Activated B cell treated with CpG ODN at 0.5 μM for 24 hours (primary cell): ENCODE measurements around the gene CNEP1R1. TPM values are rescaled to one million over a fixed set of nuclear protein-coding genes. Genes with fewer than 3 reads are reported as not detected.

Experiments
- ATAC-seq: fragments of 200-7000 bp; cut with Tn5 transposase; one replicate; pipeline ENCODE4 v1.10.0; 2021; ENCODE audit warnings: low read depth, mild to moderate bottlenecking, moderate library complexity
- CTCF ChIA-PET: fragments of 350-600 bp; sonication (Branson Sonifier 250); formaldehyde crosslinking; loops from one replicate; lab custom pipeline; 2021; ENCODE audit warnings: antibody characterized with exemption; lab: Charles Lee
- POLR2A ChIA-PET: fragments of 350-600 bp; sonication (Branson Sonifier 250); formaldehyde crosslinking; loops from one replicate; lab custom pipeline; 2021; ENCODE audit warnings: antibody characterized with exemption; lab: Charles Lee
- DNase-seq: peaks from one replicate; pipeline ENCODE4 v3.0.0; 2022
- H3K27ac Mint-ChIP-seq: one replicate; pipeline ENCODE4 v1.8.0; 2020; ENCODE audit warnings: mixed read lengths
- H3K27me3 Mint-ChIP-seq: one replicate; pipeline ENCODE4 v1.8.0; 2021; ENCODE audit warnings: mixed read lengths
- H3K36me3 Mint-ChIP-seq: one replicate; pipeline ENCODE4 v1.8.0; 2021; ENCODE audit warnings: low read depth, mixed read lengths
- H3K4me1 Mint-ChIP-seq: one replicate; pipeline ENCODE4 v1.8.0; 2021; ENCODE audit warnings: mixed read lengths
- H3K4me3 Mint-ChIP-seq: one replicate; pipeline ENCODE4 v1.8.0; 2020; ENCODE audit warnings: mild to moderate bottlenecking, mixed read lengths
- H3K9me3 Mint-ChIP-seq: one replicate; pipeline ENCODE4 v1.8.0; 2020; ENCODE audit warnings: mixed read lengths
- intact Hi-C: fragments of 100-400 bp; cut with micrococcal nuclease; formaldehyde crosslinking; loops from one replicate; pipeline ENCODE4 v1.15.1; 2024
- total RNA-seq: library from RNA; stranded (reverse); gene quantifications from 2 replicates; pipeline ENCODE4 v1.2.3, GENCODE V29; 2022
- TF ChIP-seq, protein P1 (sequence below): fragments of 200-600 bp; IDR thresholded peaks from one replicate; pipeline ENCODE4 v1.8.0; 2022; ENCODE audit warnings: antibody characterized with exemption, mild to moderate bottlenecking

Gene CNEP1R1
- total RNA-seq, 1 donor from 2014 or later: 31.0 TPM

DNA sequence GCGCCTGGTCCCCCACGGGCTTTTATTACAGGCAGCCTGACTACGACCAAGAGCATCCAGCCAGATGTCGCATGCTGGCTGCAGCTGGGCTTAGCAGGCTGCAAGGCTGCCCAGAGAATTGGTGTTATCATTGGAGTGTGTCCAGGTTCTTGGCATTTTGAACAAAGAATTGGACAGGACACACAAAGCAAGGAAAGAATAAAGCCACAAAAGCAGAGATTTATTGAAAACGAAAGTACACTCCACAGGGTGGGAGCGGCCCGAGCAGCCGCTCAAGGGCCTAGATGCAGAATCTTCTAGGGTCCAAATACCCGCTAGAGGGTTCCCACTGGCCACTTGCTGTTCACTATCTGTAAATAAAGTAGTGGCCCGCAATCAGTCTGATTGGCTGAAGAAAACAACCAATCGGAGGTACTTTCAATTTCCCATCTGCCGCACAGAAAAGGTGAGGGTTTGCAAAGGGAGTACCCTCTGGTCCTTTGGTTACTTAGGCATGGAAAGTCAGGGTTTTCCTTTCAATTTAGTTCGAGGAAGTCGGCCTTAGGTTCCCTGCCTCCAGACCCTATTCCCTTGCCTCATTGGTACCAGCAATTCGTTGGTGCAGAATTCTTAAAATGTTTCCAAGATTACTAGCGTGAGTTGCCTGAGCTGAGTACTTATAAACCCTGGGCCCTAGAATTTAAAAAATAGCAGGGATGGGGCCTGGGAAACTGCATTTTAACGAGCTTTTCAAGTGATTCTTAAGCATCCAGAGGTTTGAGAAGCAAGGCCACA is 38.5 kb upstream of the CNEP1R1 start:
- H3K36me3 Mint-ChIP-seq: no peaks in the 10 kb centered on the region
- intact Hi-C loops: no loop called here
- TF ChIP-seq, protein P1, sequence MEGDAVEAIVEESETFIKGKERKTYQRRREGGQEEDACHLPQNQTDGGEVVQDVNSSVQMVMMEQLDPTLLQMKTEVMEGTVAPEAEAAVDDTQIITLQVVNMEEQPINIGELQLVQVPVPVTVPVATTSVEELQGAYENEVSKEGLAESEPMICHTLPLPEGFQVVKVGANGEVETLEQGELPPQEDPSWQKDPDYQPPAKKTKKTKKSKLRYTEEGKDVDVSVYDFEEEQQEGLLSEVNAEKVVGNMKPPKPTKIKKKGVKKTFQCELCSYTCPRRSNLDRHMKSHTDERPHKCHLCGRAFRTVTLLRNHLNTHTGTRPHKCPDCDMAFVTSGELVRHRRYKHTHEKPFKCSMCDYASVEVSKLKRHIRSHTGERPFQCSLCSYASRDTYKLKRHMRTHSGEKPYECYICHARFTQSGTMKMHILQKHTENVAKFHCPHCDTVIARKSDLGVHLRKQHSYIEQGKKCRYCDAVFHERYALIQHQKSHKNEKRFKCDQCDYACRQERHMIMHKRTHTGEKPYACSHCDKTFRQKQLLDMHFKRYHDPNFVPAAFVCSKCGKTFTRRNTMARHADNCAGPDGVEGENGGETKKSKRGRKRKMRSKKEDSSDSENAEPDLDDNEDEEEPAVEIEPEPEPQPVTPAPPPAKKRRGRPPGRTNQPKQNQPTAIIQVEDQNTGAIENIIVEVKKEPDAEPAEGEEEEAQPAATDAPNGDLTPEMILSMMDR: no peak
- H3K27ac Mint-ChIP-seq: no peak overlapping the region
- H3K9me3 Mint-ChIP-seq: no peaks in the 10 kb centered on the region
- ATAC-seq (no peak), DNase-seq (no peak)
- ChIA-PET CTCF (no interaction called here), POLR2A (no interaction called here)
- no peak overlapping the region for H3K4me3 Mint-ChIP-seq
- H3K4me1 Mint-ChIP-seq: no peaks in the 10 kb centered on the region
- H3K27me3 Mint-ChIP-seq: peaks cover 9% of the 10 kb centered on the region

DNA sequence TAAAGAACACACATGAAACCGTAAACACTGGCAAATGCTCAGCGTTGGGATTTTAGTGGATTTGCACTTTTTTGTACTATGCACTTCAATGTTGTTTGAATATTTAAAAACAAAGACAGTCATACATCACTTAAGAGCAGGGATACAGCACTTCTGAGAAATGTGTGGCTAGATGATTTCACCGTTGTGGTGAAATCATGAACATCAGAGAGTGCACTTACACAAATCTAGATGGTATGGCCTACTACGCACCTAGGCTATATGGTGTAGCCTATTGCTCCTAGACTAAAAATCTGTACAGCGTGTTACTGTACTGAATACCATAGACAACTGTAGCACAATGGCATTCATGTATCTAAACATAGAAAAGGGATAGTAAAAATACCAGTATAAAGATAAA is 37.6 kb upstream of the CNEP1R1 start:
- H3K9me3 Mint-ChIP-seq: no peaks in the 10 kb centered on the region
- ChIA-PET CTCF (no interaction called here), POLR2A (no interaction called here)
- no peak overlapping the region for H3K27ac Mint-ChIP-seq
- intact Hi-C loops: no loop called here
- no peak for DNase-seq
- no peak for ATAC-seq
- TF ChIP-seq, protein P1: no peak
- H3K36me3 Mint-ChIP-seq: no peaks in the 10 kb centered on the region
- H3K4me1 Mint-ChIP-seq: no peaks in the 10 kb centered on the region
- H3K27me3 Mint-ChIP-seq: peaks cover 5% of the 10 kb centered on the region
- no peak overlapping the region for H3K4me3 Mint-ChIP-seq

DNA sequence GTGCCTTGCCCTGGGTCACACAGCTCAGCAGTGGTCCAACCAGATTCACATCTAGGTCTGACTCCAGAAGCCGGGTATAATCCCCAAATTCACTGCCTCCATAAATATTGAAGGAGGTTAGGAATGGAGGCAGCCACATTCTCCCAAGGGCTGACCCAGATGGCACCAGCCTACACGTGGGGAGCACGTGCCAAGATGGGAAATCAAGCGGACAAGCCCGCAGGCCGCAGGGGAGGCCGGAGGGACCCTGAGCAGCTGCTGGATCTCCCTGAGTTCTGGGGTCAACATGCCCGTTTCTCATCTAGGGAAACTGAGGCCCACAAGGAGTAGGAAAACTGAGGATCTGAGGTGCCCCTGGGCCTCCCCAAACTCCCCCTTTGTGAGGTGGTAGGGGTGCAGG is 32.2 kb upstream of the CNEP1R1 start:
- ChIA-PET CTCF (no interaction called here), POLR2A (no interaction called here)
- H3K27ac Mint-ChIP-seq: no peak overlapping the region
- peaks cover 8% of the 10 kb centered on the region for H3K27me3 Mint-ChIP-seq
- TF ChIP-seq, protein P1: no peak
- no peaks in the 10 kb centered on the region for H3K36me3 Mint-ChIP-seq
- H3K9me3 Mint-ChIP-seq: no peaks in the 10 kb centered on the region
- DNase-seq: no peak
- ATAC-seq: no peak
- no peak overlapping the region for H3K4me3 Mint-ChIP-seq
- intact Hi-C loops: no loop called here
- no peaks in the 10 kb centered on the region for H3K4me1 Mint-ChIP-seq

DNA sequence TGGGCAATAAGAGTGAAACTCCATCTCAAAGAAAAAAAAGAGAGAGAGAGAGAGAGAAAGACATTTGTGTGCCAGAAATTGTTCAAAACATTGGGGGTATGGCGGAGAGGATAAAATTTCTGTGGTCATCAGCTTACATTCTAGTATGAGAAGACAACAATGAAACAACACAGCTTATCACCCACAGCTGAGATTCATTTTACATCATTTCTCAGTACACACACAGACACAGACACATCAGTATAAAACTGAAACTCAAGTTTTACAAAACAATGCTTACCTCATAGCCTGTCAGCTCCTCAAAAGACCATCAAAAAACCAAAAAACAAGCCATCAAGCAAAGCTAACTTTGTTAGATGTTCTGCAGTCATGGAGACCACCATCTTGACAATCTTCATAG is 31.4 kb upstream of the CNEP1R1 start:
- CTCF ChIA-PET: no interaction called here

DNA sequence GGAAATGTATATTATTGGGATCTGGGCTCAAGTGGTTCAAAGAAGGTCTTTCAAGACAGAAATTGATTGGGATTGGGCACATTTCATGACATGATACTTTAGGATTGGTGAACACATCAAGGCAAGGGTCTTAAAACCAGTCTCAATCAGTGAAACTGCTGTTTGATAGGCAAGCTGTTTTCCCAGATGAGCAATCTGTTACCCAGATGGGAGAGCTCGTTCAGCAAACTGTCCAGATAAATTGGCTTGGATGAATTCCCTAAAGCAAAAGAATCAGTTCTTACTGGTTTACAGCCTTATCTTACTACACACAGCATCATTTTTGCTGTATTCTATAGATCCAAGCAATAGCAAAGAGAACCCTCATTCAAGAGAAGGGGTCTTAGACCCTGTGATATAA is 31.0 kb upstream of the CNEP1R1 start:
- TF ChIP-seq, protein P1: no peak
- POLR2A ChIA-PET: no interaction called here
- no peaks in the 10 kb centered on the region for H3K4me1 Mint-ChIP-seq
- H3K4me3 Mint-ChIP-seq: no peak overlapping the region
- H3K27me3 Mint-ChIP-seq: peaks cover 5% of the 10 kb centered on the region
- no peak for DNase-seq
- no peaks in the 10 kb centered on the region for H3K36me3 Mint-ChIP-seq
- CTCF ChIA-PET: no interaction called here
- no peak overlapping the region for H3K27ac Mint-ChIP-seq
- no peak for ATAC-seq
- intact Hi-C loops: no loop called here
- no peaks in the 10 kb centered on the region for H3K9me3 Mint-ChIP-seq

More for the DNA sequence above, 31.4 kb upstream of the CNEP1R1 start:
- no peak overlapping the region for H3K27ac Mint-ChIP-seq
- ATAC-seq: no peak
- no peaks in the 10 kb centered on the region for H3K9me3 Mint-ChIP-seq
- intact Hi-C loops: no loop called here
- H3K4me3 Mint-ChIP-seq: no peak overlapping the region
- POLR2A ChIA-PET: no interaction called here
- TF ChIP-seq, protein P1: no peak
- no peak for DNase-seq
- H3K4me1 Mint-ChIP-seq: no peaks in the 10 kb centered on the region
- peaks cover 5% of the 10 kb centered on the region for H3K27me3 Mint-ChIP-seq
- no peaks in the 10 kb centered on the region for H3K36me3 Mint-ChIP-seq
